GM21447 (cell line): Measurements from ENCODE around the gene PHKA2.
"Not testable (repeated sequence)": the region's sequence is repeated elsewhere in the genome, so short reads cannot be mapped to it uniquely, and the experiment has no call there.

Experiments used
- ATAC-seq: cut with Tn5 transposase; IDR thresholded peaks from one replicate; pipeline ENCODE4 v1.9.1; 2021; ENCODE audit not compliant: unreplicated experiment

Gene PHKA2, protein sequence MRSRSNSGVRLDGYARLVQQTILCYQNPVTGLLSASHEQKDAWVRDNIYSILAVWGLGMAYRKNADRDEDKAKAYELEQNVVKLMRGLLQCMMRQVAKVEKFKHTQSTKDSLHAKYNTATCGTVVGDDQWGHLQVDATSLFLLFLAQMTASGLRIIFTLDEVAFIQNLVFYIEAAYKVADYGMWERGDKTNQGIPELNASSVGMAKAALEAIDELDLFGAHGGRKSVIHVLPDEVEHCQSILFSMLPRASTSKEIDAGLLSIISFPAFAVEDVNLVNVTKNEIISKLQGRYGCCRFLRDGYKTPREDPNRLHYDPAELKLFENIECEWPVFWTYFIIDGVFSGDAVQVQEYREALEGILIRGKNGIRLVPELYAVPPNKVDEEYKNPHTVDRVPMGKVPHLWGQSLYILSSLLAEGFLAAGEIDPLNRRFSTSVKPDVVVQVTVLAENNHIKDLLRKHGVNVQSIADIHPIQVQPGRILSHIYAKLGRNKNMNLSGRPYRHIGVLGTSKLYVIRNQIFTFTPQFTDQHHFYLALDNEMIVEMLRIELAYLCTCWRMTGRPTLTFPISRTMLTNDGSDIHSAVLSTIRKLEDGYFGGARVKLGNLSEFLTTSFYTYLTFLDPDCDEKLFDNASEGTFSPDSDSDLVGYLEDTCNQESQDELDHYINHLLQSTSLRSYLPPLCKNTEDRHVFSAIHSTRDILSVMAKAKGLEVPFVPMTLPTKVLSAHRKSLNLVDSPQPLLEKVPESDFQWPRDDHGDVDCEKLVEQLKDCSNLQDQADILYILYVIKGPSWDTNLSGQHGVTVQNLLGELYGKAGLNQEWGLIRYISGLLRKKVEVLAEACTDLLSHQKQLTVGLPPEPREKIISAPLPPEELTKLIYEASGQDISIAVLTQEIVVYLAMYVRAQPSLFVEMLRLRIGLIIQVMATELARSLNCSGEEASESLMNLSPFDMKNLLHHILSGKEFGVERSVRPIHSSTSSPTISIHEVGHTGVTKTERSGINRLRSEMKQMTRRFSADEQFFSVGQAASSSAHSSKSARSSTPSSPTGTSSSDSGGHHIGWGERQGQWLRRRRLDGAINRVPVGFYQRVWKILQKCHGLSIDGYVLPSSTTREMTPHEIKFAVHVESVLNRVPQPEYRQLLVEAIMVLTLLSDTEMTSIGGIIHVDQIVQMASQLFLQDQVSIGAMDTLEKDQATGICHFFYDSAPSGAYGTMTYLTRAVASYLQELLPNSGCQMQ

DNA sequence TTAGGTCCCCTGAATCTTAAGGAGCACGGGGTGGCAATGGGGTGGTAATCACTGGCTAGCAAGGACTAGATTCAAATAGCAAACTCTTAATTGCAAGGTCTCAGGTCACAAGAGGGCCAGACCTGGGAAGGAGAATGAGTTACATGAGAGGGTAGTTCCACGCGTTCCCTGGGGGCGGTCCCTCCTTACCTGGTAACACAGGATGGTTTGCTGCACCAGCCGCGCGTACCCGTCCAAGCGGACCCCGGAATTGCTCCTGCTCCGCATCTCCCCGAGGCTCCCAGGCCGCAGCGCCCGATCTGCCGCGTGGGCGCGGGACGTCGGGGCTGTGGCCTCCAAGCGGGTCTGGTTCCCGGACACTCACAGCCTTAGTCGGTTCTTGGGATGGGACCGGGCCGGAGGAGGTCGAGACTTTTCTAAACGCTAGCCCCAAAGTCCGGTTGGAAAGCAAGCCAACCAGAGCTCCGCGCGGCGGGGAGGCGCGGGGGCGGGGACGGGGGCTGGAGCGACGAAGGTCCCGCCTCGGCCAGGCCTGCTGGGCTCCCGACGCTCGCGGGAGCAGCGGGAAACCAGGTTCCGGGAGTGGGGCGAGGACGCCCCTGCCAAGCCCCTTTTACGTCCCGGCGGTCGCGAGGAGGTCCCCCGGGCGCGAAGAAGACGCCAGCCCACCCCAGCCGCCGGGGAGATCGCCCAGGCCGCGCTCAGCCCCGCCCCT, at the start of gene PHKA2:
PHKA2 (minus strand) TSS at position 449 of the 715 bp plus-strand sequence; CDS start at position 267, 182 bp downstream.
- peak; percentile 46 for ATAC-seq

DNA sequence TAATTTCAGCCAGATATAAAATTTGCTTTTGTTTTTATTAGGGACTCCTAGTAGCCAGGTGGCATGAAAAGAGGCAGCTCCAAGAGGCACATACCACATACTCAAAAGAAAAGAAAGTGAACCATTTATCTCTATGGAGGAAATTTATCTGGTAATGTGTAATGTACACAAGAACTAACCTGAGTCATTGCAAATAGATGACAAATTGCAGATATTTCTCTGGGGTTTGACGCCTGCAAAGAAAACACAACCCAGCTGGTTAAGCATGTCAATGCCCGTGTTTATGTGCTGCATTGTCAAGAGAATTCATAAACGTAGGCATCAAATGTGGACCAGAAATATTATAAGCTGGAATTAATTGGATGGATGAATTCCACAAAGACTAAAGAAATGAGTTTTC, 46.9 kb upstream of the PHKA2 start:
- no peak for ATAC-seq

DNA sequence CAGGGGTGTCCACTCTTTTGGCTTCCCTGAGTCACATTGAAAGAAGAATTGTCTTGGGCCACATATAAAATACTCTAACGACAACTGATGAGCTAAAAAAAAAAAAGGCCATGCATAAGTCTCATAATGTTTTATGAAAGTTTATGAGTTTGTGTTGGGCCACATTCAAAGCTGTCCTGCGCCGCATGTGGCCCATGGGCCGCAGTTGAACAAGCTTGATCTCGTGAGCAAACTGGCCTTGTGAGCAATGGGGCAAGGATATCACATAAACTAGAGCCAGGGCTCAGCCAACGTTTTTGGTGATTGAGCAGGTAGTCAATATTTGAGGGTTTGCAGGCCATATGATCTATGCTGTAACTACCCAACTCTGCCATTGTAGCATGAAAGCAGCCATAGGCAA, 44.6 kb upstream of the PHKA2 start:
- no peak for ATAC-seq

DNA sequence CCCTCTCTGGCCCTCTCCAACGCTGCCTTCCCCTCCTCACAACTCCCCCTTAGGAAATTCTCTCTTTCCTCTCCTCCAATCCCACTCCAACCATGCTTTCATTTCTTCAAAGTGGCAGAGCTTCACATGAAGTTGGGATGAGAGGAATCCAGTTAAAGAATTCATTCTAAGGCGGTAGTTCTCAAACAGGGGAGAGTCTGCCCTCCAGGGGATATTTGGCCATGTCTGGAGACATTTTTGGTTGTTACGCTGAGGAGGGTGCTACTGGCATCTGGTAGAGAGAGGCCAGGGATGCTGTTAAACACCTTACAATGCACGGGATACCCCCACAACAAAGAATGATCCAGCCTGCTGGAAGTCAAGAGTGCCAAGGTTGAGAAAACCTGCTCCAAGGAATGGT, 40.5 kb upstream of the PHKA2 start:
- ATAC-seq, result no peak

DNA sequence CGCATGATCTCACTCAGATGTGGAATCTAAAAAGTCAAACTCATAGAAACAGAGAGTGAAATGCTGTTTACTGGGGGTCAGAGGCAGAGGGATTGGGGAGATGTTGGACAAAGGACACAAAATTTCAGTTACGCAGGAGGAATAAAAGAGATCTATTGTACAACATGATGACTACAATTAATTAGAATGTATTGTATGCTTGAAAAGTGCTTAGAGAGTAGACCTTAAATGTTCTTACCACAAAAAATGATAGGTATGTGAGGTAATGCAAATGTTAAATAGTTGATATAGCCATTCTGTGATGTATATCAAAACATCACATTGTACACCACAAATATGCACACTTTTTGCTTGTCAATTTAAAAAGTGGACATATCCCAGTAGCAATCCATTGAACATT, 36.1 kb upstream of the PHKA2 start:
- ATAC-seq, result no peak

DNA sequence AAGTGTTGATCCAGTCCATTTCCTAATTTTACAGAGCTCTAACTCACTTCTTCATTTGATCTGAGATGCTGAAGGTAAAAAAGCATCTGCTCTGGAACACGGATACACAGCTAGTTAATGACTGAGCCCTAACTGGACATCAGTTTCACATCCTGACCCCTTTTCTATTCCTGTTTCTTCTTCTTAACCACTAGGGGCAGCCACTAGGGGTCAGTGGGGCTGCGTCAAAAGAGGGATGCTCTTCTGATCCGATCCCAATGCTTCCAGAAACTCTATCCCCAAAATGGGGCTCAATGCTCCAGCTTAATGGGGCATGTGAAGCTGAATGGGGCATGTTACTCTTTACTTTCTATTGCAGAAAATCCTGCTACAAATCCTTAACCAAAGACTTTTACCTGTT, 33.4 kb upstream of the PHKA2 start:
- ATAC-seq, result no peak

DNA sequence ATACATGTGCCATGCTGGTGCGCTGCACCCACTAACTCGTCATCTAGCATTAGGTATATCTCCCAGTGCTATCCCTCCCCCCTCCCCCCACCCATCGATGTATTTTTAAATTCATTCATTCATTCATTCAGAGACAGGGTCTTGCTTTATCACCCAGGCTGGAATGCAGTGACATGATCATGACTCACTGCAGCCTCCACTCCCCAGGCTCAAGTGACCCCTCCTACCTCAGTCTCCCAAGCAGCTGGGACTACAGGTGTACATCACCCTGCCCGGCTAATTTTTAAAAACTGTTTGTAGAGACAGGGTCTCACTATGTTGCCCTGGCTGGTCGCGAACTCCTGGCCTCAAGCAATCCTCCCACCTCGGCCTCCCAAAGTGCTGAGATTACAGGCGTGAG, 32.7 kb upstream of the PHKA2 start:
- not testable (repeated sequence) for ATAC-seq

DNA sequence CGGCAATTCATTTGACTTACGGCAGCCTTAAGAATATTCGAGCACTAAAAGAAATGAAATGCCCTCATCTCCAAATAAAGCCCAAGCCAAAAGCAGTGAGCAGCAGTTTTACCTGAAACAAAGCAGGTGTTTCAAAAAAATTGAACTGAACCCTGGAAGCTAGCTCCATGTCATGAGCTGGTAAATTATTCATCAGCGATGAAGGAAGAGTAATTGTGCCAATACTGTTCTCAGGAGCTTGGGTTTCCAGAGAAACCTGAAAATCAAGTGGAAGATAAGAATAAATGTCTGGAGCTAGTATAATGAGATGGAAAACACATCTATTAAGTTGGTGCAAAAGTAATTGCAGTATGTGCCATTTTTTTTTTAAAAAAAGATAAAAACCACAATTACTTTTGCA, 24.0 kb upstream of the PHKA2 start:
- ATAC-seq, result no peak

DNA sequence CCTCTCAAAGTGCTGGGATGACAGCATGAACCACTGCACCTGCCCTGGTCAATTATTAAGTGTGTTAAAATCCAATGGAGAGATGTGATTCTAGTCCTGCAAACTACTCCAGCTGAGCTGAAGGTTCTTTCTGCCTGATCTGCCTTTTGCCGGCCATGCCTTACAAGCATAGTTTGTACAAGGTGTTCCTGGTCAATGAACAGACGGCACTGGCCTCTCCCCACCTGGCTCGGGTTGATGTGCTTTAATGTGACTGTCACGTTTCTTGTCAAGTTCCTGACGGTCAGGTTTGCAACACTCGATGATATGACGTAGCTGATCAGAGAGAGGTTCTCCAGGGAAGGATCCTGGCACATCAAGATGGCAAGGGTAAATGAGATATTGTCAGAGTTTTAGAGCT, 23.1 kb upstream of the PHKA2 start:
- ATAC-seq, result no peak

DNA sequence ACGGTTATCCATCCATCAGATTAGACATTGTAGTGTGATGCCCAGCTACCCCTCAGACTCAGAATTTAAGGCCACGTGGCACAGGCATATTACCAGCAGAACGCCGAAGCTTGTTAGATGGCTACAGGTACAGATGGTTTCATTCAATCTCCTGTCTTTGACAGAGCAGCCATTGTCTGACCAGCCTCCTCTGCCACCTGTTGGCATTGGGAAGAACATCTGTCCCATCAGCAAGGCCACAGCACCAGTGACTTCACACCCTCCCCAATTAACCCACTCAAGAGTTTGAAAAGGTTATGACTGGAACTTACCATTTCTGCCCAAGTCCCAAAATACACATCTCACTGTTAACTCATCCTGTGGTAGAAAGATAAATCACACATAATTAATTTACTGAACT, 22.0 kb upstream of the PHKA2 start:
- no peak for ATAC-seq

DNA sequence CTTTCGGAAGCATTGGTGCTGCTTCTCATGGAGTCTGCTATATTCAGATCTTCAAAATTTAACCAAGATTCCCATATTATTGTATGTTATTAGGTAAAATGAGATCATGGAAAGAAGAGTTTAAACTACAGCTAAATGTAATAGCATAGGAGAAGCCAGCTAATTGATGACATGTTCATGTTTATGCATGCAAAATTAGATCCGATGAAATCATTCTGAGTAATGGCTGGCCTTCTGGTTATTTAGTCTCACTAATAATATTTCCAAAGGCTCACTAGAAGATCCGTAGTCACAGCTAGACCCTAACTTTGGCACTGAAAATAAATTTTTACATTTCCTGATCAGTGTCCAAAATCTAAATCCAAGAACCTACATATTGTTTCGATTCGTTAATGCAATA, 19.8 kb upstream of the PHKA2 start:
- ATAC-seq, result no peak

DNA sequence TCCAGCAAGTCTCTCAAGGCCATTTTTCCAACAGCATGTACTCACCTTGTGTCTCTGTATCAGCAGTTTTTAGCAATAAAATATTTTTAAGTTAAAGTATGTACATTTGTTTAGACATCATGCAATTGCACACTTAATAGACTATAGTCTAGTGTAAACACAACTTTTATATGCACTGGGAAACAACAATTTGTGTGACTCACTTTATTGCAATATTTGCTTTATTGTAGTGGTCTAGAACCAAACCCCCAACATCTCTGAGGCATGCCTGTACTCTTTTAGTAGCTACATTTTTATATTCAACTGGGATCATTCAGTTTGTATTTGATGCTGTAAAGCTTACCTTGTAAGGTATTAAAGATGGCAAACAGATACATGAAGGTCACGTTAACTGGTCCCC, 14.7 kb upstream of the PHKA2 start:
- ATAC-seq, result no peak

DNA sequence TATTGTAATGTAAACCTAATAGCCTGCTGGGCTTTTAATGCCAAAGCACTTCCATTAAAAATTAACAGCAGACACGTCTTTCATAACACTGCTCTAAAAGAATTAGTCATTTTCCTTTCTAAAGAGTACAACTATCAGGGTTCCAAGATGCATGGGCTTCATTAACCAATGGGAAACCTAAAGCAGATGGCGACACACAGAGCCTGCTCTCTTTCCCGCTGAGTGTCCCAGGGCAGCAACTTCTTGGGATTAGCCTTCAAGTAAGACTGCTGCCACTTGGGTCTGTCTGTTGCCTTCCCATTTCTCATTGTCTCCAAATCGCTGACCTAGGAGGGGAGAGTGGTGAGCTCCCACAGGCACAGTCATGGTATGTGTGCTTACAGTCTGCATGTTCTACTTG, 14.0 kb upstream of the PHKA2 start:
- ATAC-seq, result no peak

DNA sequence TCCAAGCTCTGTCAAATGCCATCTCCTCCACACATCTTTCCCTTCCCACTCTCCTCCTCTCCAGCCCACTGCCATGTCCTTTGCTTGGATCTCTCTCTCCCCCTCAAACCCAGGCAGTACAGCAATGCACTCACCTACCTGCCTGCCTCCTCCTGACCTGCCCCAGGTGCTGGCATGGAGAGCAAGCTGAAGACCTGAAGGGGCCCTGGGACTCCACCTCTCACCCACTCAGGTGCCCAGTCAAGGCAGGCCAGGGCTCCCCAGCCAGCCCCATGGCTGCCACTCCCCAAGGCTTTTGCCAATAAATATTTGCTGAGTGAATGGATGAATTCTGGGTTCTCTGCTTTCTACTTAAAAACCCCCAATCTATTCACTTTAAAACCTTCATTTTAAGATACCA, 12.6 kb upstream of the PHKA2 start:
- no peak for ATAC-seq

DNA sequence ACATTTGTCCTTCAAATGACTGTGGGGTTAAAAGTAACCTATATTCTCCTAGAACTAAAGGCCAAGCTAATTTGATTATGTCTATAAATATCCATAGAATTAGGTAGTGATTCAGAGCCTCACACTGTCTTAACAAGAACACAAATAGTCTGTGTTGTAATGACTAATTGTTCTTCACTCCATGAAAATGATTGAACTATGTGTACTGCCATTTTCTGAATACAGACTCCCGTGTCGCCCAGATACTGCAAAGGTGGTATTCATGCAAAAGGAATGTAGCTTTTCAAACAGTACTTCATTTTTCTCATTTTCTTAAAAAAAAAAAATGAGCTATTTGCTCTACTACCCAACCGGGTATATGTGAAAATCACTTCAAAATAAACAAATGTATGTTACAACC, 11.3 kb upstream of the PHKA2 start:
- ATAC-seq, result no peak

DNA sequence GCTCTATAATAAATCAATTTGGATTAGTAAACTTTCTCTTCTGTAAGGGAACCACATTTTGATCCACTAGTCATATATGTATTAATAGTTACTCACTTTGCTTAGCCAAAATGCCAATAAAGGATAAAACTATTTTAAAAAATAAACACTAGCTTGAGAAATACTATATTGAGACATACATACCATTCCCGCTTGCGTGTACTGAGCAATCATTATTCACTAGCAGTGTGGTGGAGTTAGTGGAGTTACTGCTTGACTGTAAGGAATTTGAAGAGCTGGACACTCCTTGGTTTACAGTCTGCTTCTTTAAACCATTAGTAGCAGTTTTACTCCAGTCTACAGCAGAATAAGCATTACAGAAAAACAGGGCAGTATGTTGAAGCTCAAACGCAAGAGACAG, 10.8 kb upstream of the PHKA2 start:
- no peak for ATAC-seq

DNA sequence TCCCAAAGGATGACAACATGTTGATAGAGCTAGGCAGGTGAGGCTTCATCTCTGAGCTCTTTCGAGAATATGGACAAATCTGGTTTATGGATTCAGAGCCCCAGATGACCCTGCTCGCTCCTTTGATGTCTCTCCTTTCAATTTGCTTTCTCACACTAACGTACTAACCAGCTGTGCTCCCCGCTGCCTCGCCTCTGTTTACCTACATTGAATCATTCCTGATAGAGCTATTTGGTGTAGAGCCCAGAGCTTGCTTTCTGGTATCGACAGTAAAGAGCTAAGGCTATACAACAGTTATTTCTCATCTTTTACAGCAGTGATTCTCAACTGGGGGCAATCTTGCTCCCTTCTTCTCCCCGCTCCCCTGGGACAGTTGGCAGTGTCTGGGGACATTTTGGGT, 8.9 kb upstream of the PHKA2 start:
- ATAC-seq, result no peak

DNA sequence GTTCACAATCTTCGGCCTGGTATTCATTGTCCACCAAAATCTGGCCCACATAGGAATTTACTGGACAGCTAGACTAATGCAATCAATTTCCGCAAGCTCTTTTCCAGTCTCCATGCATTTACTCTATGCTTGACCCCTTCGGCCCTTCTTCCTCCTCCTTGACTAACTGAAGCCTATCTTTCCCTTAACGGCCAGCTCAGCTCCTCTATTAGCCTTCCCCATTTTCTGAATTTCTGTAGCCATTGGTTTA, 1.2 kb upstream of the PHKA2 start:
- ATAC-seq, result peak; percentile 0

DNA sequence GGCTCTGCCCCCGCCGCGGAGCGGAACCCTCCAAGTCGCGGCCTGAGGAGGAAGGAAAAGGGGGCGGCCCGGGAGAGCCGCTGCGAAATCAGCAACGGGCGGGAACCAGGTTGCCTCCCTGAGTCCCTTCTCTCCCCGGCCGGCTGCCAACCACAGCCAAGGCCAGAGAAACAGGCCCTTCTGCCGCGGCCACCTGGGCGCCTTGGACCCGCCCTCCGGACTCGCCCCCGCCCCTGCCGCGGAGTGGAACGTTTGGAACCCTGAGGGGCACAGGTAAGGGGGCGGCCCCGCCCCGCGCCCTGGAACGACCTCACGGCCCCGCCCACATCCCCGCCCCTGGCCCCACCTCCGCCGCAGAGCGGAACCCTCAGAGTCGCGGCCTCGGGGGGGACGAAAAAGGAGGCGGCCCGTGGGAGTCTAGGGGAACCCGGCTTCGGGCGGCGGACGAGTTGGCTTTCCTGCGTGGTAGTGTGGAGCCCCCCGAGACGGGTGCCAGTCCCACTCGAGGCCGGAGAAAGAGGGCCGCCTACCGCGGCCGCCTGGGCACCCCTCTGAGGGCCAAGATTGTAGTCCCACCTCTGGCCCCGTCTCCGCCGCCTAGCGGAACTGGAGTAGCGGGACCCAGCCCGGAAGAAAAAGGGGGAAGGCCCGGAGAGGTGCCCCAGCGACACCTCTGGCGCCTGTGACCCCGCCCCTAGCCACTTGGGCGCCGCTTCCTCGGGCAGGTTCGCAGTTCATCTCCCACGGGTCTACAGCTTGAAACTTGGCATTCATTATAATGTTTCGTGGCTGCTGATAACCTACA, 669 bp upstream of the PHKA2 start:
- ATAC-seq, result peak; percentile 80

DNA sequence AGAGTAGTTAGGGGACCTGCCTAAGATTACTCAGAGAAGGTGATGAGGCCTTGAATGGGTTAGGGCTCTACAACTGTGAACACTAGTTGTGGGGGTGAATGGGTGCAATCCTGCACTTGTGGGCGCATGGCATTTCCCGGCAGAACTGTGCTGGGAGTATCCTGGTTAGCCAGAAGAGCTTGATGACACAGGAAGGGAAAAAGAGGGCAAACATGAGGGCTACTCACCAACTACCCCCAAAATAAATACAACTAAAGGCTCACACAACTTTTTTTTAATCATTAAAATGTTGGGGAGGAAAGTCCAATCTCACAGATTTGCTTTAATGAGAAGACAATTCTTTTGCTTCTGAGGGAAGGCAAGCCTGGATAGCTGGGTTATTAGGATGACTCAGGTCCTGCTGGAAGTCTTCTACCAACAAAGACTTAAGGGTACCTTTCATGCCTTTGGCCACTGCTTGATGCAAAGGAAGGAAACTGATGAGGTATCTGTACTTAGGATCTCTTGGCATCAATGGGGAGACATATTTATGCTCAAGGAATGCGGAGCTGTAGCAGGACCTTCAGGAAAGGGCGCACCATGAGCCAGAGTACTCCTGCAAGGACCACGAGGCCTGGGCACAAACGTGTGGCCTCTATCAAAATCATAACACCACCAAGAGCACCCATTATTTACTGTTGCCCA, 2.6 kb downstream of the PHKA2 start:
- ATAC-seq, result no peak
